ENCODE data around the gene HEMK1.

HEMK1 gene

GRCh38 chr3:50534681-50535330, 34.5 kb upstream of the HEMK1 start:
- Histone ChIP-seq H3K27ac (no peak overlapping the region), H2AFZ (no peak overlapping the region), H3K4me3 (ENCODE audit: low read depth, low read length) (no peak overlapping the region), H3K9me3 (ENCODE audit: control insufficient read depth, low read length) (no peaks in the 10 kb centered on the region), H3K4me1 (no peaks in the 10 kb centered on the region), H3K4me2 (ENCODE audit: low read length) (no peak overlapping the region), H3K36me3 (ENCODE audit: control insufficient read depth, insufficient read depth, low read length) (no peaks in the 10 kb centered on the region), H3K27me3 (ENCODE audit: control insufficient read depth, insufficient read depth, low read length) (no peaks in the 10 kb centered on the region), H3K79me2 (no peaks in the 10 kb centered on the region), H3K9ac (no peak overlapping the region)
- no peak for TF ChIP-seq CTCF (IDR thresholded peaks at IDR 0.05)

- H2AFZ ChIP-seq = no peak overlapping the region
These were observed 32.7 kb upstream of the HEMK1 start for GRCh38 chr3:50536471-50537180.

GRCh38 chr3:50537421-50538129, 31.7 kb upstream of the HEMK1 start:
- TF ChIP-seq CTCF (IDR thresholded peaks at IDR 0.05) = no peak
- Histone ChIP-seq H3K79me2 (no peaks in the 10 kb centered on the region), H3K27me3 (ENCODE audit: control insufficient read depth, insufficient read depth, low read length) (no peaks in the 10 kb centered on the region), H3K4me3 (ENCODE audit: low read depth, low read length) (no peak overlapping the region), H3K27ac (no peak overlapping the region), H3K4me1 (no peaks in the 10 kb centered on the region), H3K4me2 (ENCODE audit: low read length) (no peak overlapping the region), H3K9ac (no peak overlapping the region), H3K36me3 (ENCODE audit: control insufficient read depth, insufficient read depth, low read length) (no peaks in the 10 kb centered on the region), H2AFZ (no peak overlapping the region), H3K9me3 (ENCODE audit: control insufficient read depth, low read length) (no peaks in the 10 kb centered on the region)

More at GRCh38 chr3:50536471-50537180, 32.7 kb upstream of the HEMK1 start:
- no peaks in the 10 kb centered on the region for H3K36me3 ChIP-seq (ENCODE audit: control insufficient read depth, insufficient read depth, low read length)
- H3K4me3 ChIP-seq (ENCODE audit: low read depth, low read length) = no peak overlapping the region
- no peak for TF ChIP-seq CTCF (IDR thresholded peaks at IDR 0.05)
- H3K4me2 ChIP-seq (ENCODE audit: low read length) = no peak overlapping the region
- no peaks in the 10 kb centered on the region for H3K79me2 ChIP-seq
- H3K27me3 ChIP-seq (ENCODE audit: control insufficient read depth, insufficient read depth, low read length) = no peaks in the 10 kb centered on the region
- no peaks in the 10 kb centered on the region for H3K9me3 ChIP-seq (ENCODE audit: control insufficient read depth, low read length)
- H3K4me1 ChIP-seq = no peaks in the 10 kb centered on the region
- no peak overlapping the region for H3K9ac ChIP-seq
- no peak overlapping the region for H3K27ac ChIP-seq

GRCh38 chr3:50539356-50540286, 29.7 kb upstream of the HEMK1 start:
- Histone ChIP-seq H3K4me1 (no peaks in the 10 kb centered on the region), H2AFZ (no peak overlapping the region), H3K36me3 (ENCODE audit: control insufficient read depth, insufficient read depth, low read length) (no peaks in the 10 kb centered on the region), H3K9me3 (ENCODE audit: control insufficient read depth, low read length) (no peaks in the 10 kb centered on the region), H3K4me2 (ENCODE audit: low read length) (no peak overlapping the region), H3K27me3 (ENCODE audit: control insufficient read depth, insufficient read depth, low read length) (no peaks in the 10 kb centered on the region), H3K79me2 (no peaks in the 10 kb centered on the region), H3K27ac (no peak overlapping the region), H3K4me3 (ENCODE audit: low read depth, low read length) (no peak overlapping the region), H3K9ac (no peak overlapping the region)
- no peak for TF ChIP-seq CTCF (IDR thresholded peaks at IDR 0.05)
